ENCODE measurements around the gene FUBP3.

GRCh38 chr9:130606887-130607600, 27.7 kb downstream of the FUBP3 start:
- TF ChIP-seq CTCF (IDR thresholded peaks at IDR 0.05) (no peak), POLR2A (IDR thresholded peaks at IDR 0.05) (no peak)

Data from uterus (tissue), 2 donors.